Astrocyte (in vitro differentiated cells and primary cell): ENCODE measurements around the gene ADAMTS12. TPM values are rescaled to one million over a fixed set of nuclear protein-coding genes. Genes with fewer than 3 reads are reported as not detected.

Experiments used
- DNase-seq: peaks from one replicate; pipeline ENCODE4 v3.0.0-alpha.2; 2010; ENCODE audit warnings: low read depth
- FAIRE-seq: peaks from 2 replicates; lab custom pipeline; 2011; peaks lifted over from hg19 to GRCh38; lab: Jason Lieb, UNC
- H2AFZ ChIP-seq: 2 replicates; pipeline ENCODE4 v1.6.0; 2012; ENCODE audit warnings: low read depth, low read length, inconsistent platforms
- H3K27ac ChIP-seq: 2 replicates; pipeline ENCODE4 v1.5.1; 2011; ENCODE audit warnings: low read depth, low read length, inconsistent platforms
- H3K27me3 ChIP-seq: 2 replicates; pipeline ENCODE4 v1.6.0; 2011; ENCODE audit warnings: low read length, inconsistent platforms; ENCODE audit not compliant: insufficient read depth
- H3K36me3 ChIP-seq: 2 replicates; pipeline ENCODE4 v1.5.1; 2011; ENCODE audit warnings: low read length, inconsistent platforms; ENCODE audit not compliant: insufficient read depth
- H3K4me1 ChIP-seq: 2 replicates; pipeline ENCODE4 v1.5.1; 2011; ENCODE audit warnings: low read length, inconsistent platforms; ENCODE audit not compliant: insufficient read depth
- H3K4me2 ChIP-seq: 2 replicates; pipeline ENCODE4 v1.6.0; 2012; ENCODE audit warnings: low read length, inconsistent platforms
- H3K4me3 ChIP-seq: 2 replicates; pipeline ENCODE4 v1.5.1; 2011; ENCODE audit warnings: low read depth, mild to moderate bottlenecking, low read length, inconsistent platforms; ENCODE audit not compliant: insufficient read depth
- H3K79me2 ChIP-seq: 2 replicates; pipeline ENCODE4 v1.6.0; 2012; ENCODE audit warnings: mild to moderate bottlenecking, low read length, inconsistent platforms; ENCODE audit not compliant: insufficient read depth
- H3K9ac ChIP-seq: 2 replicates; pipeline ENCODE4 v1.6.0; 2012; ENCODE audit warnings: mild to moderate bottlenecking, low read length, inconsistent platforms
- H3K9me3 ChIP-seq: 2 replicates; pipeline ENCODE4 v1.5.1; 2012; ENCODE audit warnings: low read depth, mild to moderate bottlenecking, low read length, inconsistent platforms; ENCODE audit not compliant: insufficient read depth
- H4K20me1 ChIP-seq: 2 replicates; pipeline ENCODE4 v1.6.0; 2012; ENCODE audit warnings: low read length, inconsistent platforms; ENCODE audit not compliant: insufficient read depth
- H3K27ac Mint-ChIP-seq: one replicate; pipeline ENCODE4 v1.8.0; 2021; ENCODE audit warnings: mild to moderate bottlenecking, mixed read lengths; ENCODE audit not compliant: unreplicated experiment
- H3K27me3 Mint-ChIP-seq: one replicate; pipeline ENCODE4 v1.8.0; 2021; ENCODE audit warnings: low read depth, mixed read lengths; ENCODE audit not compliant: unreplicated experiment
- H3K36me3 Mint-ChIP-seq: one replicate; pipeline ENCODE4 v1.8.0; 2021; ENCODE audit warnings: low read depth, mixed read lengths; ENCODE audit not compliant: unreplicated experiment
- H3K4me1 Mint-ChIP-seq: one replicate; pipeline ENCODE4 v1.8.0; 2021; ENCODE audit warnings: low read depth, mixed read lengths; ENCODE audit not compliant: unreplicated experiment
- H3K4me3 Mint-ChIP-seq: one replicate; pipeline ENCODE4 v1.8.0; 2021; ENCODE audit warnings: mild to moderate bottlenecking, moderate library complexity, mixed read lengths; ENCODE audit not compliant: unreplicated experiment
- H3K9me3 Mint-ChIP-seq: one replicate; pipeline ENCODE4 v1.8.0; 2021; ENCODE audit warnings: mild to moderate bottlenecking, mixed read lengths; ENCODE audit not compliant: unreplicated experiment
- CTCF ChIP-seq: IDR thresholded peaks from 2 replicates; pipeline ENCODE4 v1.5.1; 2011; ENCODE audit warnings: low read depth, mild to moderate bottlenecking, inconsistent platforms, low read length, moderate library complexity; ENCODE audit not compliant: insufficient read depth
- EZH2 ChIP-seq: IDR thresholded peaks from 2 replicates; pipeline ENCODE4 v1.6.1; 2012; ENCODE audit warnings: mild to moderate bottlenecking, low read length, inconsistent platforms; ENCODE audit not compliant: insufficient read depth
- total RNA-seq: library from RNA; stranded (reverse); gene quantifications from 2 replicates; pipeline ENCODE4 v1.2.1, GENCODE V29; 2021

ADAMTS12 gene
- total RNA-seq, 1 donor from 2014 or later = 156 TPM

- peaks cover 6% of the 10 kb centered on the region for H3K36me3 Mint-ChIP-seq
- no peaks in the 10 kb centered on the region for H3K4me1 ChIP-seq
- no peak overlapping the region for H3K4me3 Mint-ChIP-seq
- H3K27ac ChIP-seq = no peak overlapping the region
- no peak for DNase-seq
- H3K9me3 Mint-ChIP-seq = no peaks in the 10 kb centered on the region
- no peak for FAIRE-seq
- TF ChIP-seq EZH2 = no peak
- TF ChIP-seq CTCF = no peak
- H3K36me3 ChIP-seq = peaks cover under 1% of the 10 kb centered on the region
- no peaks in the 10 kb centered on the region for H3K27me3 Mint-ChIP-seq
- no peaks in the 10 kb centered on the region for H3K9me3 ChIP-seq
- no peaks in the 10 kb centered on the region for H4K20me1 ChIP-seq
- no peak overlapping the region for H2AFZ ChIP-seq
- no peak overlapping the region for H3K4me3 ChIP-seq
- no peak overlapping the region for H3K27ac Mint-ChIP-seq
- no peak overlapping the region for H3K9ac ChIP-seq
- H3K4me1 Mint-ChIP-seq = peaks cover 14% of the 10 kb centered on the region
- no peaks in the 10 kb centered on the region for H3K79me2 ChIP-seq
- H3K4me2 ChIP-seq = no peak overlapping the region
- no peaks in the 10 kb centered on the region for H3K27me3 ChIP-seq
These were observed 409.5 kb downstream of the ADAMTS12 start for GRCh38 chr5:33482335-33482734.

GRCh38 chr5:33480876-33481275, 410.9 kb downstream of the ADAMTS12 start:
- Mint-ChIP-seq H3K27me3 (no peaks in the 10 kb centered on the region), H3K4me1 (peaks cover 18% of the 10 kb centered on the region), H3K36me3 (peaks cover 13% of the 10 kb centered on the region), H3K27ac (no peak overlapping the region), H3K4me3 (no peak overlapping the region), H3K9me3 (no peaks in the 10 kb centered on the region)
- DNase-seq = no peak
- no peak for TF ChIP-seq EZH2
- TF ChIP-seq CTCF = no peak
- Histone ChIP-seq H3K27me3 (no peaks in the 10 kb centered on the region), H4K20me1 (no peaks in the 10 kb centered on the region), H3K4me2 (no peak overlapping the region), H3K27ac (no peak overlapping the region), H3K36me3 (peaks cover 2% of the 10 kb centered on the region), H3K9me3 (no peaks in the 10 kb centered on the region), H3K4me3 (no peak overlapping the region), H3K4me1 (no peaks in the 10 kb centered on the region), H2AFZ (no peak overlapping the region), H3K9ac (no peak overlapping the region), H3K79me2 (no peaks in the 10 kb centered on the region)
- no peak for FAIRE-seq

GRCh38 chr5:33479311-33479710, 412.5 kb downstream of the ADAMTS12 start:
- Histone ChIP-seq H4K20me1 (no peaks in the 10 kb centered on the region), H2AFZ (no peak overlapping the region), H3K4me2 (no peak overlapping the region), H3K27me3 (no peaks in the 10 kb centered on the region), H3K9ac (no peak overlapping the region), H3K4me1 (no peaks in the 10 kb centered on the region), H3K4me3 (no peak overlapping the region), H3K27ac (no peak overlapping the region), H3K36me3 (peaks cover 6% of the 10 kb centered on the region), H3K79me2 (no peaks in the 10 kb centered on the region), H3K9me3 (no peaks in the 10 kb centered on the region)
- TF ChIP-seq CTCF (no peak), EZH2 (no peak)
- no peak overlapping the region for H3K4me3 Mint-ChIP-seq
- H3K27me3 Mint-ChIP-seq = no peaks in the 10 kb centered on the region
- no peak for FAIRE-seq
- H3K9me3 Mint-ChIP-seq = no peaks in the 10 kb centered on the region
- DNase-seq = peak; percentile 10
- H3K27ac Mint-ChIP-seq = no peak overlapping the region
- peaks cover 18% of the 10 kb centered on the region for H3K4me1 Mint-ChIP-seq
- peaks cover 23% of the 10 kb centered on the region for H3K36me3 Mint-ChIP-seq
